Measurements from ENCODE around the gene PBX1. TPM values are rescaled to one million over a fixed set of nuclear protein-coding genes. Genes with fewer than 3 reads are reported as not detected.

The PBX1 gene
- total RNA-seq, 4 donors from 2014 or later: 25.8 to 31.0 (median 27.1) TPM

DNA sequence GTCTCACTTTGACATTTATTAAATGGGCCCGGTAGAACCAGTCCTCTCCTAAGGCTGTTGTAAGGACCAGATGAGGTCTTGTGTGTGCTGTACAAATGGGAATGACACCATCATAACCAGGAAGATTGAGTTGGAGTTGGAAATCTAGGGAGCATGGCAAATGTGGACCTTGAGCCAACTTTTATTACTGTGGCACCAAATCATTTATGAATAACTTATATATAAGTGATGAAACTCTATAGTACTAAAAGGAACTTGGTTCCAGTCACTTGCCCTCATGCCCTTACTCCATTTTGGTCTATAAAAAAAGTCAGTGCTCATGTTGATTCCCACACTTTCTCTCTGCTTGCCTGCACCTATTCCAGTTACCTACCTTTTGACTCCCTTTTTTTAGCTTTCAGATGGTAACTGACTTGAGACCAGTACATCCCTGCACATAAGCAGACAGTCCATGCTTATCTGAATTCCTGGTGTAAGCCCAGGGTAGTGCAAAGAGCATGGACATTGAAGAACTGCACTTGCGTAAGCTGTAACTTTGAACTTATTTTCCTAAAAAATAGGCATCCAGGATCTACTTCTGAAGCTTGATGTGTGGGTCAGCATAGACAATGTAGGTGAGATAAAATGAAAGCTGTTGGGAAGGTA, 210.6 kb downstream of the PBX1 start:
- no peaks in the 10 kb centered on the region for H3K9me3 ChIP-seq
- peak overlapping the region in 3 of 4 donors; percentile 26 to 79 (median 36) for H3K27ac ChIP-seq
- H3K4me1 ChIP-seq: peaks cover 0 to 78% (median 26%) of the 10 kb centered on the region in 4 donors
- no peak for DNase-seq (ENCODE audit: low spot score in 2 of 2)
- H3K36me3 ChIP-seq: no peaks in the 10 kb centered on the region
- WGBS, 2 donors: 97 to 99% methylated on average over 2 of the region's 2 CpGs
- no peaks in the 10 kb centered on the region for H3K27me3 ChIP-seq
- TF ChIP-seq EP300 (IDR thresholded peaks at IDR 0.05) (no peak), CTCF (IDR thresholded peaks at IDR 0.05) (no peak), POLR2A (IDR thresholded peaks at IDR 0.05) (no peak)
- no peak overlapping the region for H3K4me3 ChIP-seq

DNA sequence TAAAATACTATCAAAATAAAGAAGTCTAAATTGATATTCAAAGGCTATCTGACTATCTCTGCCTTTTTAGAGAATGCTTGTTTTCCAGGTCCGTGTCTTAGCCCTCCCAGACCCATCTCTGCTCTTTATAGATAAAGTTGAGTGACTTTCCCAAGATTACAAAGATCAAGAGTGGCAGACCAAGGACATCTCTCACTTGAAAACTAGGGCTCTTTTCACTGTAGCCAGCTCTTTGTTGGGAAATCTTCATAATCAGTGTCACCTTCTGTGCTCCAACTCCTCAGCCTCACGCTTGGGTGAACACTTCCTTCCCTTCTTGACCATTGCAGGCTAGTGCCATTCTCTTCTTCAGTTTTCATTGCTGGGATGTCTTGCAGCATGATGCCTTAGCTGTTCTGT, 211.1 kb downstream of the PBX1 start:
- Histone ChIP-seq H3K36me3 (no peaks in the 10 kb centered on the region), H3K4me1 (peaks cover 0 to 81% (median 26%) of the 10 kb centered on the region in 4 donors), H3K27ac (peak overlapping the region in 1 of 4 donors; percentile 79), H3K27me3 (no peaks in the 10 kb centered on the region), H3K4me3 (no peak overlapping the region), H3K9me3 (no peaks in the 10 kb centered on the region)
- TF ChIP-seq CTCF (IDR thresholded peaks at IDR 0.05): no peak
- TF ChIP-seq EP300 (IDR thresholded peaks at IDR 0.05): no peak
- no peak for TF ChIP-seq POLR2A (IDR thresholded peaks at IDR 0.05)
- 90 to 96% methylated on average over 2 of the region's 2 CpGs for WGBS, 2 donors
- no peak for DNase-seq (ENCODE audit: low spot score in 2 of 2)

GRCh38 chr1:164771041-164771618, 212.1 kb downstream of the PBX1 start:
- Histone ChIP-seq H3K4me3 (no peak overlapping the region), H3K27ac (peak overlapping the region in 3 of 4 donors; percentile 54 to 79 (median 70)), H3K36me3 (no peaks in the 10 kb centered on the region), H3K27me3 (no peaks in the 10 kb centered on the region), H3K9me3 (no peaks in the 10 kb centered on the region), H3K4me1 (peaks cover 0 to 74% (median 24%) of the 10 kb centered on the region in 4 donors)
- WGBS, 2 donors: 27 to 42% methylated on average over 8 of the region's 8 CpGs
- no peak for DNase-seq (ENCODE audit: low spot score in 2 of 2)
- TF ChIP-seq EP300 (IDR thresholded peaks at IDR 0.05) (no peak), POLR2A (IDR thresholded peaks at IDR 0.05) (no peak), CTCF (IDR thresholded peaks at IDR 0.05) (no peak)

GRCh38 chr1:164771619-164772361, 212.8 kb downstream of the PBX1 start:
- DNase-seq (ENCODE audit: low spot score in 2 of 2): no peak
- Histone ChIP-seq H3K4me3 (no peak overlapping the region), H3K36me3 (no peaks in the 10 kb centered on the region), H3K27ac (peak overlapping the region in 2 of 4 donors; percentile 70 to 79), H3K9me3 (no peaks in the 10 kb centered on the region), H3K27me3 (no peaks in the 10 kb centered on the region), H3K4me1 (peaks cover 0 to 69% (median 21%) of the 10 kb centered on the region in 4 donors)
- 36 to 40% methylated on average over 7 of the region's 7 CpGs for WGBS, 2 donors
- TF ChIP-seq EP300 (IDR thresholded peaks at IDR 0.05): peak in 1 of 2 donors; percentile 54
- TF ChIP-seq CTCF (IDR thresholded peaks at IDR 0.05): no peak

DNA sequence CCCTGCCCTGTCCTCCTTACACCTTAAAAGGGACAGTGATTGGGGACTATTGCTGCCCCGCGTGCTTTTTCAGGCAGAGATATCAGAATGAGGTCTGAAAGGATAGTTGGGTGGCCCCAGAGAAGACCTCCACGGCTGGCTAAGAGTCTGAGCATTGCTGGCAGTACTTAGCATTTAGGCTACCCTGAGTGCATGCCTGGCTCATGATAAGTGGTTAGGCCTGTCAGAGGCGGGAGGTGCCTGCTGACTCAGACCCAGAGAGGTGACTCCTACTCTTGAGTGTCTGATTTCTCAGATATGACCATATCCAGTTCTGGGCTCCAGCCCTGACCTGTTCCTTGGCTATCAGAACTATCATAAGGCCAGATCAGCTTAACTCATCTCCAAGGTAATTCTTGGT, 213.7 kb downstream of the PBX1 start:
- H3K27ac ChIP-seq: peak overlapping the region in 2 of 4 donors; percentile 70 to 79
- 88 to 94% methylated on average over 4 of the region's 4 CpGs for WGBS, 2 donors
- H3K36me3 ChIP-seq: no peaks in the 10 kb centered on the region
- no peak for DNase-seq (ENCODE audit: low spot score in 2 of 2)
- TF ChIP-seq EP300 (IDR thresholded peaks at IDR 0.05): peak in 1 of 2 donors; percentile 35
- no peak for TF ChIP-seq POLR2A (IDR thresholded peaks at IDR 0.05)
- peaks cover 0 to 60% (median 17%) of the 10 kb centered on the region in 4 donors for H3K4me1 ChIP-seq
- H3K27me3 ChIP-seq: no peaks in the 10 kb centered on the region
- H3K4me3 ChIP-seq: no peak overlapping the region
- H3K9me3 ChIP-seq: no peaks in the 10 kb centered on the region
